GM10847 (cell line): ENCODE results near the gene PRCP.

Source experiments
- POLR2A ChIP-seq: IDR thresholded peaks from 2 replicates; pipeline ENCODE4 v1.6.1; 2011; ENCODE audit not compliant: insufficient read length; ENCODE audit errors: extremely low read depth

The PRCP gene

DNA sequence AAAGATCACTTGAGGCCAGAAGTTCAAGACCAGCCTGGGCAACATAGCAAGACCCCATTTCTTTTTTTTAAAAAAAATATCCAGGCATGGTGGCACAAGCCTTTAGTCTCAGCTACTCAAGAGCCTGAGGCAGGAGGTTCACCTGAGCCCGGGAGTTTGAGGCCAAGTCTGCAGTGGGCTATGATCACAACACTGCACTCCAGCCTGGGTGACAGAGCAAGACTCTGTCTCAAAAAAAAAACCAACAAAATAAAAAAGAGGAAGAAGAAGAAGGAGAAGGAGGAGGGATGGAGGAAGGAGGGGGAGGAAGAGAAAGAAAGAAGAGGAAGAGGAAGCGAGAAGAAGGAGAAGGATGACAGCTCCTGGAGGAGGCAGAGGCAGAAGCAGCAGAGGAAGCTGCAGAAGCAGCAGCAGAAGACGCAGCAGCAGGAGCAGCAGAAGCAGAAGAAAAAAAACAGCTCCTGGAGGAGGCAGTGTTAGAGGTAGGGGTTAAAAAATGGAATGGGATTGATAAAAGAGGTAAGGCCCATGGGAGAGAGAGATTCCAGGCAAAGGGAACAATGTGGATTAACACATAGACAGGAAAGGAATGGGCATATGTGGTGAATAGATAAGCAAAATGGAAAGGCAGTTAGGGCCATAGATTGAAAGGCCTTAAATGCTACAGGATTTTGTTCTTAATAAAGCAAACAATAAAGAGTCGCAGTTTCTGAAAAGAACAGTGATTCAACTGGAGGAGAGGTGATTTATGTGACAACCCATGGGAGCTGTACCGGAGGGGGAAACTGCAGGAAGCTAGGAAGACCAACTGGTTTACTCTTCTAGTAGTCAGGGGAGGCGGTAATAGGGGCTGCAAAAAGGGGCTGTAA, 10.9 kb downstream of the PRCP start:
- no peak for TF ChIP-seq POLR2A

DNA sequence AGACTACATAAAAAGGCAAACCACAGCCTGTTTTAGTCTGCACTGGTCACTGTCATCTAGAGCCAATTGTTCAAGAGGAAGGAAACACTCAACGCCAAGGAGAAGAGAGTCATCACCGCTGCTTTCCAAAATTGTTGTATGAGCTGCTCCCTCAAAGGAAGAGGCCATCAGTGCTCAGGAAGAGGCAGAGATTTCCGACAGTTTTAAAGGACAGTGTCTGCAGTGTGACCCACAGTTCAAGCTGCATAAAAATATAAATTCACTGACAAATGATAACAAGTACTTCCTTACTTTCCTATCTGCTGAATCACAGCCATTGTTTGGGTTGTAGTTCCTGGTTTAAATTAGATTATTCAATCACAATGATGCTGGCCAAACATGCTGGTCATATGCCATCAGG, 16.4 kb downstream of the PRCP start:
- TF ChIP-seq POLR2A = no peak

DNA sequence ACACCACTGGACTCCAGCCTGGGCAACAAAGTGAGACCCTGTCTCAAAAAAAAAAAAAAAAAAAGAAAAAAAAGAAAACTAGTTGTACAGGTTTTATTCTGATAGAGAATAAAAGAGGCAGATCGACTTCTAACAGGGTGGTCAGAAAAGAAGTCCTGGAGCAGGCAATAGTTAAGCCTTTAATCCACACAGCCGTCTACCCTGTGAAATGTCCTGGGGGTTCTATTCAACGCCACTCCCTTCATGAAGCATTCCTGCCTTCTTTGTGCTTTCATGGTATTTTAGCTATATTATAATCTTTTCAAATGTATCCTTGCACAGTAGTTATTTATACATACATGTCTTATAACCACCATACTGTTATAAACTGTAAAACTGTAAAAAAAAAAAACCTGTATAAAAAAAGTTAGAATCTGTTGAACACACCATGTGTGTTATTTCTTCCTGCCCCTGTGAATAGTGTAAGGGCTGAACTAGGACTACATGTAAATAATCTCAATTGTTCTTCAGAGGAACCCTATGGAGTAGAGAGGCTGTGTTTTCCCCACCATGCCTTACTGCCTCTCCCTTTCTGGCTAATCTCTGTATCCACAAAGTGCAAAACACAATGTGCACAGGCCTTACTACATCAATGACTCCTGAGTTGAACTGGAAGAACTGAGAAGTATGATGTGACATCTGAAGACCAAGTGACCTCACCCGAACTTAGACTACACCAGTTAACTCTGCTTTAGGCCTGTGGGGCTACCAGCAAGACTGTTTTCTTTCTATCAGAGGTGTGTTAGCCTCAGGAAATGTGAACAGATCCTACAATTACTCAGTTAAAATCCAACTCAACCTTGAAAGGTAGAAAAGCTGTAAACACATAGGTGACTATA, 25.3 kb downstream of the PRCP start:
- TF ChIP-seq POLR2A = no peak

DNA sequence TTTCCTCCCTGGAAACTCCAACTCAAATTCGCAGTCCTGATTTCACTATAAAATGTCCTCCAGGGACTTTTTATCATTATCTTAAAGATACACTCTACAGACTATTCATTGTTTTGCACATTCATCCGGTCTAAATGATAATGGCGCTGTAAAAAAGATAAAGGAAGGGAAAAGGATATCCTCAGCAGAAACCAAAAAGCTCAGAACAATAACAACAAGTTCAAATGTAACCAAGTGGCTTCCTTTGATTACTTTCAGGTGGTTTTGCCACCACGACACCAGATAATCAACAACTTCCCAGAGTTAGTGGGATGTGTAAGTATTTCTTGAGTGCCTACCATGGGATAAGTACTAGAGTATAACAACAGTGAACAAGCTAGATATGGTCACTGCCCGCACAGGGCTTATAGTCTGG, 26.3 kb downstream of the PRCP start:
- TF ChIP-seq POLR2A = no peak

DNA sequence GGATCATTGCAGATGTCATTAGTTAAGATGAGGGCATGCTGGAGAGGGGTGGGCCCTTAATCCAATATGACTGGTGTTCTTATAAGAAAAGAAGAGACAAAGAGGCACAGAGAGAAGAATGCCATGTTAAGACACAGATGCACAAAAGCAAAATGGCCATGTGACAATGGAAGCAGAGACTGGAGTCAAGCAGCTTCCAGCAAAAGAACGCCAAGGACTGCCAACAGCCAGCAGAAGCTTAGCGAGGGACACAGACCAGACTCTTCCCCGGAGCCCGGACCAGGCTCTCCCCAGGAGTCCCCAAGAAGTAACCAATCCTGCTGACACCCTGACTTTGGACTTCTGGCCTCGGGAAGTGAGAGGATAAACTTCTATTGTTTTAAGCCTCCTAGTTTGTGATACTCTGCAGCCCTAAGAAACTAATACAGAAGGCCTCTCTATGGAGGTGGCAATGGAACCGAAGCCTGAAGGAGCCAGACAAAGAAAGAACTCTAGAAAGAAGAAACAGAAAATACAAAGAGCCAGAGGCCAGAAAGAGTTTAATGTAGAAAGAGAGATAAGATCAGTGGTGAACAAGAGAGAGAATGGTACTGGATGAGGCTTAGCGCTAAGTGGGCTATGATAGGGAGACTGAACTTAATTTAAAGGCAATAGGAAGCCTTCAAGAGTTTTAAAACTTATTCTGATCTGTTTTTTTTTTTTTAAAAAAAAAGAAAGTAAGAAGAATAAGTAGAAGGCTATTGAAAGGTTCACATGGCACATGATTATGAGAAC, 27.7 kb downstream of the PRCP start:
- TF ChIP-seq POLR2A = no peak

DNA sequence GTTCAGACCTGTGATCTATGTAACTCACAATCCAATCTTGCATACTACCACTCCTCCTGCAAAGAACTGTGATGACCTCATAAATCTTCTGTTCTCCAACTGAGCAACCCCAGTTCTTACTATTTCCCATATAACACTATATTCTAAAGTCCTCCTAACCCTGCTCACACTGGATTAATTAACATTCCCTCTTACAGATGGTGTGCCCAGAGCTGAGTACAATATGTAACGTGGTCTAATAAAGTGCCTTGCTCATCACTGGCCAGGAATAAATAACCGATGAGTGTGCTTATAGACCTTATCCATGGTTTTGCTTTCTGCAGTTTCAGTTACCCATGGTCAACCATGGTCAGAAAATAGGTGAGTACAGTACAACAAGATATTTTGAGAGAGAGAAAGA, 28.6 kb downstream of the PRCP start:
- no peak for TF ChIP-seq POLR2A

DNA sequence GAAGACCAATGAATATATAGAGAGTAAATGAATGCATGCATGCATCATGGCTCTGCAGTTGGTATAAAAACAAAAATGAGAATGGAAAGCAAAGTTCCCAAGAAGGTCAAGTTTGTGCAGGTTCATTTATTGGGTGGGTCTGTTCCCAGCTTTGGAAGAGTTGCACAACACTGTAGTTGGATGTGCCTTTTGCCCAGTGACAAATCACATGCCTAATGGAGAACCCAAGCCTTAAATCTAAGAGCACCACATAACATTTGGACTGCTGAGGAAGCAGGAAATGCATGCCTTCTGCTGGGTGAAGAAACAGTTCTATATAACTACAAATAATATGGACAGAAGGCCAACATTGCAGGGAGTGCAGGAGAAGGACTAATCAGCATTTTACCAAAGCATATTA, 30.6 kb downstream of the PRCP start:
- TF ChIP-seq POLR2A = no peak

DNA sequence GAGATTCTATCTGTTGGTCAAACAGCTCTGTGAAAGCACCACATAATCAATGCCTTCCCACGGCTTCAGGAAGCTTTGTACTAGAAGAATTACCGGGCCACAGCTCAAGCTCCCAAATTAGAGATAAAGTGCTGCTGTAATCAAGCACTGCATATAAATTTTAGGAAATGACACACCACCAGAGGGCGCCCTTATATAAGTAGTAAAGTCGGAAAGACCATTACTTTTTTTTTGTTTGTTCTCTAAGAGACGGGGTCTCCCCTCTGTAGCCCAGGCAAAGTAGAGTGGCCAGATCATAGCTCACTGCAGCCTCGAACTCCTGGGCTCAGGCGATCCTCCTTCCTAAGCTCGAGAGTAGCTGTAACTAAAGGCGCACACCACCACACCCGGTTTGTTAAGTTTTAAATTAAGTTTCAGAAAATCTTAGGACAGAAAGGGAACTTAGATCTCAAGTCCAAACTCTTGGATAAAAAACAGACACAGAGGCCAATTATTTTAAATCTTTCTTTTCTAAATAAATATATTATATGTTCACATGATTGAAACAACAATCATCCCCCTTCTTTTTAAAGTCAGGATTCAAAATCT, 32.6 kb downstream of the PRCP start:
- TF ChIP-seq POLR2A = no peak

DNA sequence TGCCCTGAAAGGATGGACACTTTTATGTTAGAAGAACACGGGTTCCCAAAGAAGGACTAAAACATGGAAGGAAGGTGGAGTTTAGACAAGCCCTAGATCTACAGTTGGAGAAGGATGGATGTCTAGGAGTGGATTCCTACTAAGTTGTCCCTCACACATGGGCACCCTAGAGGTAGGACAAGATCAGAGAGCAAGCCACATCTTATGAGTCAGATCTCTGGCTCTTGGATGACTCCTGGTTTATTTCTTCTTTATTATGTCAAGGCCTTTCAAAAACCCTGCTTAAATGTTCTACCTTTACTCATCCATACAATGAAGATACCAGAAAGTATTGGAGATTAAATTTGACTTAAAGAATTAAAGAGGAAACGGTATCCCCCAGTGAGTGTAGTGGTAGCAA, 34.4 kb downstream of the PRCP start:
- TF ChIP-seq POLR2A = no peak

DNA sequence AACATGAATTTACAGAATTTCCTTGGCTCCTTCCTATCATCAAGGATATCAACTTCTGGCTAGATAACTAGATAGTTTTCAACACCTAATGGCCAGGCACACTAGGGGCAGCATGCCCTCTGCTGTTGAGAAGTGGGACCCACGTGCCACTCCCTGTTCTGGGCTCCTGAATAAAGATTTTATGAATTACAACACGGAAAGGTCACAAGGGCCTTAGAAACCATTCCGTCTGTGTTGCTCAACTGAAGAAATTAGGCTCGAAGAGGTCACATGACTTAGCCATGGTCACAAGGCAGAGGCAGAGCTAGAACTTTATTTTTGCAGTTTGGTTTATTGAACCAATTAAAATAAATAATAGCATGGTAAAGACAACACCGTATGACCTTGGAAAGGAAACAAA, 36.0 kb downstream of the PRCP start:
- TF ChIP-seq POLR2A = no peak

DNA sequence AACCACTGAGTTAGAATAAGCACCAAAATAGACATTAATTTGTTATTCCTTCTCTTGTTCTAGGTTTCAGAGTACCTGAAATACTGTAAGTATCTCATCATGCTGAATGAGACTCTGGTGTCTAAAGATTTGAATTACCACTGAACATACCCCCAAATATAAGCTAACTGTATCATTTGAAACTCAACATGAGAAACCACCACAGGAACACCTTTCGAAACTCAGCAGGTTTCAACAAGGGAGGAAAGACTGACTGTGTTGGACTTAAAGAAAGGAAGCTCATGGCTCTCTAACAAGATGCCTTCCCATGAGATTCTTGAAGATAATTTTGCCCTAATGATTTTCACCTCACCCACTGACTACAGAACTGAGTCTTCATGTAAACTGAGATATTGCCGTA, 37.0 kb downstream of the PRCP start:
- no peak for TF ChIP-seq POLR2A

DNA sequence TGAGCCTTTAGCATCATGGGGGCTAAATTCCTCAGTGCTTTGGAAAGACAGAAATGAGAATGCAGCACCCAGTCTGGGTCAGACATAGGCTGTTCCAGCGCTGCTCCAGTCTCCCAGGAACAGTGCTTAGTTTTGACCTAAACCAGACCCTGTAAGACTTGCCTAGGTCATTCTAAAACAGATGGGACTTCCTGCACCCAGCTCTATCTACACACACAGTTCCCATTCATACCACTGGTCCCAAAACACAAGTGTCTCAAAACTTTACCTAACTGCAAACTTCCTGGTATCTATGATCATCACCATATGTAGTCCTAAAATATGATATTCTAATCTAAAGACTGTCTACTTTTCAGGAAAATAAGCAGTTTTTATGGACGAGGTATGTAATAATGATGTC, 37.9 kb downstream of the PRCP start:
- no peak for TF ChIP-seq POLR2A

DNA sequence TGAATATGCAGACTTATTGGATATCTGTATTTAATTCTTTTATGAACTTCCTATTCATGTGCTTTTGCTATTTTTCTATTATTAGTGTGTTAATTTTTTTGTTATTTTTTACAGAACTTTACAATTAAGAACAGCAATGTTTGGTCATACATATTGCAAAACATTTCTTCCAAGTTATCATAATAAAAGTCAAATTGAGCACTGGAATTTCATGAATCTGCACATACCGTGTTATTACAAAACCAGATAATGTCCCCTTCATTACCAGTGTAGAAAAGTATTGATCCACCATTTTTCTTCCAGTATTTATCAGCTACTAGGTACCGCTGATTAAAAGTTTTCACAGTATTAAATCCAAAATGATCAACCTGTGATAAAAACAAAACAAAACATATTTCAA, 40.5 kb downstream of the PRCP start:
- TF ChIP-seq POLR2A = no peak

DNA sequence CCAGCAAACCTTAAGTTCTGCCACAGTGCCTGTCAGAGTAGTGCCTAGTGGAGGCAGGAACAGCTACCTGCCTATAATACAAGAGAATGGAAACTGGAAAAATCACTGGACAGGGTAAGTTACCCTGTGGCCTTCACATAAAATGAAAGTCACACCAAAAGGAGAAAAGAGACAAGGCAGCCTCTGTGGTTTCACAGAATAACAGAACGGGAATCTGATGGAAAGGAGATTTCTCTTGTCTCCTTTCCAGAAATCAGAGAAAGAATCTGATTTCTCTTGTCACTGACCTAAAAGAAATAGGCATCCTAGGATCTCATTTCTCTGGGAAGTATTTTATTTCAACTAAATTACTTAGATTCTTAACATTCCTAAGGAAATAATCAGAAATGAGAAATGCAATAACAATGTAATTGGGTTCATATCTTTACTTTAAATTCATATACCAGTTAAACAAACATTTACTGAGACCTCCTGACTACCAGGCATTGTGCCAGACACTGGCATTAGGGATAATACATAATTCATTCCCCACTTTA, 41.6 kb downstream of the PRCP start:
- TF ChIP-seq POLR2A = no peak

DNA sequence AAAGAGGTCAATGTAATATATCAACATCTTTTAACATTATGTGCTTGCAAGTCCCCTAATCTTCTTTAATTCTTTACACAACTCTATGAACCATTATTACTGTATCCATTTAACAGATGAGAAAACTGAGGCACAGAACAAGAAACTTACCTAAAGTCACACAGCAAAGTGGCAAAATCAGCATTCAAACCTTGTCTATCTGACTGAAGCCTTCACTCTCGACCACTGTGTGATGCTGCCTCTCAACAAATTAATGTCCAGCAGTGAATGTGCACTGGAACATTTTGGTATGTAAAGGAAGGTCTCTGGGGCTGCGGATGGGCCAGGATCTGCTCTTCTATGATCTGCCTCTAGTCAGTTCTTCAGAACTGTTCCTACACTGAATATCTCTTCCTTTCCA, 42.1 kb downstream of the PRCP start:
- TF ChIP-seq POLR2A = no peak

DNA sequence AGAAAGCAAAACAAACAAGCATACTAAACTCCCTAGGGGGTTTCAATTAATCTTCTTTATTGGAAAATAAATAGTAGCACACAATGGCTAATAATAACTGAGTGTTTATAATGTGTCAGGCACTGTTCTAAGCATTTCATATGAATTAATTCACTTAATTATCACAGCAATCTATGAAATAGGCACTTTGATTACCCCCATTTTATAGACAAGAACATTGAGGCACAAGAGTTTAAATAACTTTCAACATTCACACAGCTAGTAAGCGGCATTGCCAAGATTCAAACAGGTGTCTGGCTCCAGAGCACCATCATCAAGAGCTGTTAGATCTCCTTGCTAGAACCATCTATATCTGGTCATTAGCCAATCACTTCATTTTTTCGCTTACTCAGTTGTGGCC, 43.1 kb downstream of the PRCP start:
- no peak for TF ChIP-seq POLR2A

DNA sequence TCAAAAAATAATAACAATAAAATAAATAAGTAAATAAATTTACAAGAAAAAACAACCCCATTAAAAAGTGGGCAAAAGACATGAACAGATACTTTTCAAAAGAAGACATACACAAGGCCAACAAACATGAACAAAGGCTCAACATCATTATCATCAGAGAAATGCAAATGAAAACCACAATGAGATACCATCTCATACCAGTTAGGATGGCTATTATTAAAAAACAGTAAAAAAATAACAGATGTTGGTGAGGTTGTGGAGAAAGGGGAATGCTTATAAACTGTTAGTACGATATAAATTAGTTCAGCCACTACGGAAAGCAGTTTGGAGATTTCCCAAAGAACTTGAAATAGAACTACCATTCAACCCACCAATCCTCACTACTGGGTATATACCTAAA, 44.6 kb downstream of the PRCP start:
- no peak for TF ChIP-seq POLR2A
